ENCODE measurements around the gene TSPAN17.
A peak's percentile ranks its signal among the peaks of the same experiment; 100 is the strongest.

The TSPAN17 gene

GRCh38 chr5:176678584-176678983, 31.3 kb downstream of the TSPAN17 start:
- H3K27me3 ChIP-seq (ENCODE audit: control insufficient read depth in 1 of 2, insufficient read depth in 2 of 2, low read length in 2 of 2) = peaks cover 16 to 31% of the 10 kb centered on the region in 2 donors
- H3K4me1 ChIP-seq (ENCODE audit: control insufficient read depth in 1 of 2, insufficient read depth in 2 of 2, low read length in 2 of 2) = no peaks in the 10 kb centered on the region
- H3K36me3 ChIP-seq (ENCODE audit: control insufficient read depth in 1 of 2, insufficient read depth in 2 of 2, low read length in 2 of 2) = no peaks in the 10 kb centered on the region
- H3K27ac ChIP-seq (ENCODE audit: low read depth, low read length) = no peak overlapping the region
- no peak overlapping the region for H3K9ac ChIP-seq (ENCODE audit: low read depth in 1 of 2, low read length in 2 of 2)
- H3K9me3 ChIP-seq (ENCODE audit: control insufficient read depth in 1 of 2, low read length in 2 of 2) = no peaks in the 10 kb centered on the region
- H3K4me3 ChIP-seq (ENCODE audit: low read depth in 1 of 2, low read length in 2 of 2) = no peak overlapping the region

- H3K27ac ChIP-seq (ENCODE audit: low read depth, low read length) = no peak overlapping the region
- H3K27me3 ChIP-seq (ENCODE audit: control insufficient read depth in 1 of 2, insufficient read depth in 2 of 2, low read length in 2 of 2) = peaks cover 17 to 31% of the 10 kb centered on the region in 2 donors
- H3K4me1 ChIP-seq (ENCODE audit: control insufficient read depth in 1 of 2, insufficient read depth in 2 of 2, low read length in 2 of 2) = no peaks in the 10 kb centered on the region
- H3K36me3 ChIP-seq (ENCODE audit: control insufficient read depth in 1 of 2, insufficient read depth in 2 of 2, low read length in 2 of 2) = no peaks in the 10 kb centered on the region
- no peak overlapping the region for H3K9ac ChIP-seq (ENCODE audit: low read depth in 1 of 2, low read length in 2 of 2)
- H3K9me3 ChIP-seq (ENCODE audit: control insufficient read depth in 1 of 2, low read length in 2 of 2) = no peaks in the 10 kb centered on the region
- no peak overlapping the region for H3K4me3 ChIP-seq (ENCODE audit: low read depth in 1 of 2, low read length in 2 of 2)
These were observed 32.3 kb downstream of the TSPAN17 start for GRCh38 chr5:176679365-176680225.

- Histone ChIP-seq H3K9ac (ENCODE audit: low read depth in 1 of 2, low read length in 2 of 2) (no peak overlapping the region), H3K27me3 (ENCODE audit: control insufficient read depth in 1 of 2, insufficient read depth in 2 of 2, low read length in 2 of 2) (peaks cover 17 to 31% of the 10 kb centered on the region in 2 donors), H3K4me3 (ENCODE audit: low read depth in 1 of 2, low read length in 2 of 2) (no peak overlapping the region), H3K9me3 (ENCODE audit: control insufficient read depth in 1 of 2, low read length in 2 of 2) (no peaks in the 10 kb centered on the region), H3K27ac (ENCODE audit: low read depth, low read length) (no peak overlapping the region), H3K4me1 (ENCODE audit: control insufficient read depth in 1 of 2, insufficient read depth in 2 of 2, low read length in 2 of 2) (no peaks in the 10 kb centered on the region), H3K36me3 (ENCODE audit: control insufficient read depth in 1 of 2, insufficient read depth in 2 of 2, low read length in 2 of 2) (no peaks in the 10 kb centered on the region)
These were observed 32.9 kb downstream of the TSPAN17 start for GRCh38 chr5:176680226-176680563.

- peaks cover 17 to 33% of the 10 kb centered on the region in 2 donors for H3K27me3 ChIP-seq (ENCODE audit: control insufficient read depth in 1 of 2, insufficient read depth in 2 of 2, low read length in 2 of 2)
These were observed 34.8 kb downstream of the TSPAN17 start for GRCh38 chr5:176682016-176682531.

GRCh38 chr5:176685010-176685409, 37.7 kb downstream of the TSPAN17 start:
- H3K4me1 ChIP-seq (ENCODE audit: control insufficient read depth in 1 of 2, insufficient read depth in 2 of 2, low read length in 2 of 2) = no peaks in the 10 kb centered on the region
- H3K27ac ChIP-seq (ENCODE audit: low read depth, low read length) = no peak overlapping the region
- peaks cover 12 to 26% of the 10 kb centered on the region in 2 donors for H3K27me3 ChIP-seq (ENCODE audit: control insufficient read depth in 1 of 2, insufficient read depth in 2 of 2, low read length in 2 of 2)
- no peak overlapping the region for H3K9ac ChIP-seq (ENCODE audit: low read depth in 1 of 2, low read length in 2 of 2)
- no peak overlapping the region for H3K4me3 ChIP-seq (ENCODE audit: low read depth in 1 of 2, low read length in 2 of 2)
- H3K9me3 ChIP-seq (ENCODE audit: control insufficient read depth in 1 of 2, low read length in 2 of 2) = no peaks in the 10 kb centered on the region
- no peaks in the 10 kb centered on the region for H3K36me3 ChIP-seq (ENCODE audit: control insufficient read depth in 1 of 2, insufficient read depth in 2 of 2, low read length in 2 of 2)

More at GRCh38 chr5:176682016-176682531, 34.8 kb downstream of the TSPAN17 start:
- no peaks in the 10 kb centered on the region for H3K9me3 ChIP-seq (ENCODE audit: control insufficient read depth in 1 of 2, low read length in 2 of 2)
- H3K4me1 ChIP-seq (ENCODE audit: control insufficient read depth in 1 of 2, insufficient read depth in 2 of 2, low read length in 2 of 2) = no peaks in the 10 kb centered on the region
- no peak overlapping the region for H3K27ac ChIP-seq (ENCODE audit: low read depth, low read length)
- H3K36me3 ChIP-seq (ENCODE audit: control insufficient read depth in 1 of 2, insufficient read depth in 2 of 2, low read length in 2 of 2) = no peaks in the 10 kb centered on the region
- H3K9ac ChIP-seq (ENCODE audit: low read depth in 1 of 2, low read length in 2 of 2) = no peak overlapping the region
- H3K4me3 ChIP-seq (ENCODE audit: low read depth in 1 of 2, low read length in 2 of 2) = no peak overlapping the region

GRCh38 chr5:176687247-176687646, 40.0 kb downstream of the TSPAN17 start:
- H3K27me3 ChIP-seq (ENCODE audit: control insufficient read depth in 1 of 2, insufficient read depth in 2 of 2, low read length in 2 of 2) = peaks cover 10 to 12% of the 10 kb centered on the region in 2 donors
- H3K9ac ChIP-seq (ENCODE audit: low read depth in 1 of 2, low read length in 2 of 2) = no peak overlapping the region
- no peaks in the 10 kb centered on the region for H3K9me3 ChIP-seq (ENCODE audit: control insufficient read depth in 1 of 2, low read length in 2 of 2)
- H3K36me3 ChIP-seq (ENCODE audit: control insufficient read depth in 1 of 2, insufficient read depth in 2 of 2, low read length in 2 of 2) = no peaks in the 10 kb centered on the region
- no peak overlapping the region for H3K27ac ChIP-seq (ENCODE audit: low read depth, low read length)
- no peak overlapping the region for H3K4me3 ChIP-seq (ENCODE audit: low read depth in 1 of 2, low read length in 2 of 2)
- H3K4me1 ChIP-seq (ENCODE audit: control insufficient read depth in 1 of 2, insufficient read depth in 2 of 2, low read length in 2 of 2) = peaks cover 1 to 3% of the 10 kb centered on the region in 2 donors

GRCh38 chr5:176687881-176688280, 40.6 kb downstream of the TSPAN17 start:
- no peak overlapping the region for H3K27ac ChIP-seq (ENCODE audit: low read depth, low read length)
- H3K36me3 ChIP-seq (ENCODE audit: control insufficient read depth in 1 of 2, insufficient read depth in 2 of 2, low read length in 2 of 2) = no peaks in the 10 kb centered on the region
- H3K27me3 ChIP-seq (ENCODE audit: control insufficient read depth in 1 of 2, insufficient read depth in 2 of 2, low read length in 2 of 2) = peaks cover 9 to 12% of the 10 kb centered on the region in 2 donors
- peaks cover 6 to 9% of the 10 kb centered on the region in 2 donors for H3K4me1 ChIP-seq (ENCODE audit: control insufficient read depth in 1 of 2, insufficient read depth in 2 of 2, low read length in 2 of 2)
- H3K9ac ChIP-seq (ENCODE audit: low read depth in 1 of 2, low read length in 2 of 2) = no peak overlapping the region
- H3K4me3 ChIP-seq (ENCODE audit: low read depth in 1 of 2, low read length in 2 of 2) = no peak overlapping the region
- no peaks in the 10 kb centered on the region for H3K9me3 ChIP-seq (ENCODE audit: control insufficient read depth in 1 of 2, low read length in 2 of 2)

- Histone ChIP-seq H3K9me3 (ENCODE audit: control insufficient read depth in 1 of 2, low read length in 2 of 2) (no peaks in the 10 kb centered on the region), H3K4me3 (ENCODE audit: low read depth in 1 of 2, low read length in 2 of 2) (no peak overlapping the region), H3K4me1 (ENCODE audit: control insufficient read depth in 1 of 2, insufficient read depth in 2 of 2, low read length in 2 of 2) (peaks cover 14 to 19% of the 10 kb centered on the region in 2 donors), H3K36me3 (ENCODE audit: control insufficient read depth in 1 of 2, insufficient read depth in 2 of 2, low read length in 2 of 2) (no peaks in the 10 kb centered on the region), H3K27me3 (ENCODE audit: control insufficient read depth in 1 of 2, insufficient read depth in 2 of 2, low read length in 2 of 2) (peaks cover 8 to 10% of the 10 kb centered on the region in 2 donors), H3K9ac (ENCODE audit: low read depth in 1 of 2, low read length in 2 of 2) (no peak overlapping the region), H3K27ac (ENCODE audit: low read depth, low read length) (no peak overlapping the region)
These were observed 43.6 kb downstream of the TSPAN17 start for GRCh38 chr5:176690911-176691310.

GRCh38 chr5:176691524-176691923, 44.2 kb downstream of the TSPAN17 start:
- Histone ChIP-seq H3K27me3 (ENCODE audit: control insufficient read depth in 1 of 2, insufficient read depth in 2 of 2, low read length in 2 of 2) (peaks cover 8 to 10% of the 10 kb centered on the region in 2 donors), H3K4me3 (ENCODE audit: low read depth in 1 of 2, low read length in 2 of 2) (no peak overlapping the region), H3K27ac (ENCODE audit: low read depth, low read length) (no peak overlapping the region), H3K9ac (ENCODE audit: low read depth in 1 of 2, low read length in 2 of 2) (no peak overlapping the region), H3K4me1 (ENCODE audit: control insufficient read depth in 1 of 2, insufficient read depth in 2 of 2, low read length in 2 of 2) (peaks cover 14 to 19% of the 10 kb centered on the region in 2 donors), H3K36me3 (ENCODE audit: control insufficient read depth in 1 of 2, insufficient read depth in 2 of 2, low read length in 2 of 2) (no peaks in the 10 kb centered on the region), H3K9me3 (ENCODE audit: control insufficient read depth in 1 of 2, low read length in 2 of 2) (no peaks in the 10 kb centered on the region)

- no peaks in the 10 kb centered on the region for H3K9me3 ChIP-seq (ENCODE audit: control insufficient read depth in 1 of 2, low read length in 2 of 2)
- peak overlapping the region; percentile 5 to 34 for H3K4me3 ChIP-seq (ENCODE audit: low read depth in 1 of 2, low read length in 2 of 2)
- peaks cover 10% of the 10 kb centered on the region in 2 donors for H3K27me3 ChIP-seq (ENCODE audit: control insufficient read depth in 1 of 2, insufficient read depth in 2 of 2, low read length in 2 of 2)
- H3K4me1 ChIP-seq (ENCODE audit: control insufficient read depth in 1 of 2, insufficient read depth in 2 of 2, low read length in 2 of 2) = peaks cover 14 to 19% of the 10 kb centered on the region in 2 donors
- H3K27ac ChIP-seq (ENCODE audit: low read depth, low read length) = no peak overlapping the region
- no peak overlapping the region for H3K9ac ChIP-seq (ENCODE audit: low read depth in 1 of 2, low read length in 2 of 2)
- H3K36me3 ChIP-seq (ENCODE audit: control insufficient read depth in 1 of 2, insufficient read depth in 2 of 2, low read length in 2 of 2) = no peaks in the 10 kb centered on the region
These were observed 45.0 kb downstream of the TSPAN17 start for GRCh38 chr5:176692326-176692725.
